DND-41 (cell line): ENCODE data around the gene SLC35F4.

Source experiments
- ATAC-seq: fragments of 200-7000 bp; cut with Tn5 transposase; 3 replicates; pipeline ENCODE4 v1.9.1; 2021; ENCODE audit warnings: low read depth; ENCODE audit not compliant: insufficient read depth
- DNase-seq: peaks from one replicate; pipeline ENCODE4 v3.0.0-alpha.2; 2020
- H2AFZ ChIP-seq: 2 replicates; pipeline ENCODE4 v1.6.0; 2012; ENCODE audit warnings: low read depth, low read length
- H3K27ac ChIP-seq: 2 replicates; pipeline ENCODE4 v1.5.1; 2012; ENCODE audit warnings: low read length, inconsistent platforms
- H3K27me3 ChIP-seq: fragments of 200-600 bp; sonication (generic); 2 replicates; pipeline ENCODE4 v1.6.0; 2012; ENCODE audit warnings: low read length, mild to moderate bottlenecking, inconsistent platforms; ENCODE audit not compliant: insufficient read depth, poor library complexity
- H3K36me3 ChIP-seq: 2 replicates; pipeline ENCODE4 v1.5.1; 2012; ENCODE audit warnings: low read length, inconsistent platforms; ENCODE audit not compliant: insufficient read depth
- H3K4me1 ChIP-seq: 2 replicates; pipeline ENCODE4 v1.5.1; 2012; ENCODE audit warnings: mild to moderate bottlenecking, low read length; ENCODE audit not compliant: insufficient read depth
- H3K4me2 ChIP-seq: 2 replicates; pipeline ENCODE4 v1.6.0; 2012; ENCODE audit warnings: mild to moderate bottlenecking, moderate library complexity, low read length, inconsistent platforms; ENCODE audit not compliant: insufficient read depth
- H3K4me3 ChIP-seq, 2 experiments: fragments of 200-600 bp in 1 of 2; shearing (Covaris generic) in 1 of 2; 2 replicates each; pipeline ENCODE4 v1.5.1; 2012 to 2016; ENCODE audit warnings: inconsistent platforms in 2 of 2, low read length in 2 of 2, mild to moderate bottlenecking in 2 of 2, low read depth in 1 of 2, moderate library complexity in 1 of 2
- H3K79me2 ChIP-seq: 2 replicates; pipeline ENCODE4 v1.6.0; 2012; ENCODE audit warnings: low read length, inconsistent platforms; ENCODE audit not compliant: insufficient read depth
- H3K9ac ChIP-seq: 2 replicates; pipeline ENCODE4 v1.6.0; 2012; ENCODE audit warnings: low read depth, mild to moderate bottlenecking, inconsistent platforms, low read length, moderate library complexity
- H3K9me3 ChIP-seq: 2 replicates; pipeline ENCODE4 v1.5.1; 2012; ENCODE audit warnings: low read length, moderate library complexity, mild to moderate bottlenecking, inconsistent platforms; ENCODE audit not compliant: insufficient read depth, severe bottlenecking
- H4K20me1 ChIP-seq: 2 replicates; pipeline ENCODE4 v1.6.0; 2012; ENCODE audit warnings: low read length; ENCODE audit not compliant: insufficient read depth
- EZH2 ChIP-seq: IDR thresholded peaks from 3 replicates; pipeline ENCODE4 v1.6.1; 2012; ENCODE audit warnings: borderline replicate concordance, low read depth, mild to moderate bottlenecking, moderate library complexity, low read length, inconsistent platforms; ENCODE audit not compliant: severe bottlenecking
- TF ChIP-seq, protein P1 (sequence below): IDR thresholded peaks from 2 replicates; pipeline ENCODE4 v1.5.1; 2012; ENCODE audit warnings: borderline replicate concordance, low read length, moderate library complexity, mild to moderate bottlenecking; ENCODE audit not compliant: poor library complexity, severe bottlenecking; ENCODE audit errors: extremely low read depth

Gene SLC35F4

GRCh38 chr14:57769863-57770523, 95.9 kb downstream of the SLC35F4 start:
- Histone ChIP-seq H3K9ac (no peak overlapping the region), H4K20me1 (no peaks in the 10 kb centered on the region), H3K4me1 (no peaks in the 10 kb centered on the region), H3K27me3 (peaks cover 6% of the 10 kb centered on the region), H3K27ac (no peak overlapping the region), H2AFZ (no peak overlapping the region), H3K4me2 (no peak overlapping the region), H3K79me2 (no peaks in the 10 kb centered on the region), H3K36me3 (no peaks in the 10 kb centered on the region), H3K9me3 (no peaks in the 10 kb centered on the region), H3K4me3 (no peak overlapping the region)
- ATAC-seq (no peak), DNase-seq (no peak)
- TF ChIP-seq, protein P1, sequence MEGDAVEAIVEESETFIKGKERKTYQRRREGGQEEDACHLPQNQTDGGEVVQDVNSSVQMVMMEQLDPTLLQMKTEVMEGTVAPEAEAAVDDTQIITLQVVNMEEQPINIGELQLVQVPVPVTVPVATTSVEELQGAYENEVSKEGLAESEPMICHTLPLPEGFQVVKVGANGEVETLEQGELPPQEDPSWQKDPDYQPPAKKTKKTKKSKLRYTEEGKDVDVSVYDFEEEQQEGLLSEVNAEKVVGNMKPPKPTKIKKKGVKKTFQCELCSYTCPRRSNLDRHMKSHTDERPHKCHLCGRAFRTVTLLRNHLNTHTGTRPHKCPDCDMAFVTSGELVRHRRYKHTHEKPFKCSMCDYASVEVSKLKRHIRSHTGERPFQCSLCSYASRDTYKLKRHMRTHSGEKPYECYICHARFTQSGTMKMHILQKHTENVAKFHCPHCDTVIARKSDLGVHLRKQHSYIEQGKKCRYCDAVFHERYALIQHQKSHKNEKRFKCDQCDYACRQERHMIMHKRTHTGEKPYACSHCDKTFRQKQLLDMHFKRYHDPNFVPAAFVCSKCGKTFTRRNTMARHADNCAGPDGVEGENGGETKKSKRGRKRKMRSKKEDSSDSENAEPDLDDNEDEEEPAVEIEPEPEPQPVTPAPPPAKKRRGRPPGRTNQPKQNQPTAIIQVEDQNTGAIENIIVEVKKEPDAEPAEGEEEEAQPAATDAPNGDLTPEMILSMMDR = no peak
- TF ChIP-seq EZH2 = no peak

GRCh38 chr14:57761800-57762199, 104.1 kb downstream of the SLC35F4 start:
- DNase-seq (no peak), ATAC-seq (no peak)
- no peaks in the 10 kb centered on the region for H3K27me3 ChIP-seq
- H3K4me3 ChIP-seq = no peak overlapping the region
- no peak overlapping the region for H3K4me2 ChIP-seq
- no peaks in the 10 kb centered on the region for H4K20me1 ChIP-seq
- H3K79me2 ChIP-seq = no peaks in the 10 kb centered on the region
- H2AFZ ChIP-seq = no peak overlapping the region
- H3K9me3 ChIP-seq = no peaks in the 10 kb centered on the region
- no peaks in the 10 kb centered on the region for H3K4me1 ChIP-seq
- H3K27ac ChIP-seq = no peak overlapping the region
- no peak overlapping the region for H3K9ac ChIP-seq
- no peaks in the 10 kb centered on the region for H3K36me3 ChIP-seq
- no peak for TF ChIP-seq EZH2
- TF ChIP-seq, protein P1 = no peak

DNA sequence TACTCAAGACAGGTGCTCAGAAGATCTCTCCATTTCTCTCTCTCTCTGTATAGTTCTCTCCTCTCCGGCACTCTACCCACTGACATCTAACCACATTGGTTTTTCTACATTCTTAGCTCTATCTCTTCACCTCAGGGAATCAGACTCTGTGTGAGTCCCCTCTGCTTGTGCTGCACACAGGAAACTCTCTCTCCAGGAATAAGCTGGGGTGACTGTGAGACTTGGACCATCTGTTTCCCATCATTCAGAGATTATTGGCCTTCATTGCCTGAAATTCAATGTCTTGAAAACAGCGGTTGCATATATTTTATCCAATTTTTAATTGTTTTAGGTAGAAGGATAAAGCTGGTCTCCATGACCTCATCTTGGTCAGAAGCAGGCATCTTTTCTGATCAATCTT, 105.0 kb downstream of the SLC35F4 start:
- Histone ChIP-seq H2AFZ (no peak overlapping the region), H3K4me1 (no peaks in the 10 kb centered on the region), H3K9me3 (no peaks in the 10 kb centered on the region), H3K36me3 (no peaks in the 10 kb centered on the region), H3K9ac (no peak overlapping the region), H3K79me2 (no peaks in the 10 kb centered on the region), H3K27ac (no peak overlapping the region), H3K27me3 (no peaks in the 10 kb centered on the region), H3K4me3 (no peak overlapping the region), H4K20me1 (no peaks in the 10 kb centered on the region), H3K4me2 (no peak overlapping the region)
- TF ChIP-seq, protein P1 = no peak
- no peak for TF ChIP-seq EZH2
- DNase-seq = no peak
- ATAC-seq = no peak
